Kidney (tissue), 14 donors: ENCODE measurements around the gene TSPAN15. TPM values are rescaled to one million over a fixed set of nuclear protein-coding genes. Genes with fewer than 3 reads are reported as not detected.

Experiments
- DNase-seq, 5 donors: peaks; one replicate each; pipeline ENCODE4 v3.0.0-alpha.2; 2013 to 2020
- FAIRE-seq: peaks from 2 replicates; lab custom pipeline; 2012; peaks lifted over from hg19 to GRCh38; lab: Jason Lieb, UNC
- H3K27ac ChIP-seq, 2 donors: one replicate each; pipeline ENCODE4 v1.7.0; 2013; ENCODE audit warnings: low read depth in 2 of 2, low read length in 2 of 2, inconsistent platforms in 1 of 2
- H3K27me3 ChIP-seq: one replicate; pipeline ENCODE4 v1.7.1; 2013; ENCODE audit warnings: low read length, inconsistent platforms; ENCODE audit not compliant: control insufficient read depth, insufficient read depth
- H3K36me3 ChIP-seq, 3 donors: one replicate each; pipeline versions ENCODE4 v1.7.0 to v1.7.1; 2013; ENCODE audit warnings: low read length in 3 of 3, control low read depth in 1 of 3, inconsistent platforms in 1 of 3; ENCODE audit not compliant: insufficient read depth in 3 of 3, control insufficient read depth in 2 of 3
- H3K4me1 ChIP-seq, 3 donors: one replicate each; pipeline versions ENCODE4 v1.7.0 to v1.7.1; 2013; ENCODE audit warnings: low read length in 3 of 3, inconsistent platforms in 1 of 3, low read depth in 1 of 3; ENCODE audit not compliant: control insufficient read depth in 2 of 3, insufficient read depth in 2 of 3
- H3K4me3 ChIP-seq, 3 donors: one replicate each; pipeline versions ENCODE4 v1.7.0 to v1.8.1; 2013; ENCODE audit warnings: low read length in 3 of 3, control low read depth in 1 of 3, inconsistent platforms in 1 of 3
- H3K9ac ChIP-seq, 3 donors: one replicate each; pipeline versions ENCODE4 v1.7.0 to v1.7.1; 2013; ENCODE audit warnings: low read length in 3 of 3, control low read depth in 1 of 3, inconsistent platforms in 1 of 3
- H3K9me3 ChIP-seq, 3 donors: one replicate each; pipeline versions ENCODE4 v1.7.0 to v1.7.1; 2013; ENCODE audit warnings: low read length in 3 of 3, control low read depth in 1 of 3, inconsistent platforms in 1 of 3; ENCODE audit not compliant: control insufficient read depth in 2 of 3, insufficient read depth in 1 of 3
- intact Hi-C: fragments of 100-400 bp; cut with DNase I; formaldehyde crosslinking; loops from one replicate; pipeline ENCODE4 v1.11.1; 2022
- polyA plus RNA-seq: library from polyadenylated mRNA; stranded (reverse); fragments of 350-450 nt; fragmentation: Illumina TruSeq; extraction: RNeasy Lipid Tissue Mini Kit (QIAGEN cat#74804); gene quantifications from one replicate; pipeline ENCODE4 v1.2.3, GENCODE V29; 2014; ENCODE audit warnings: low read depth, low replicate concordance; ENCODE audit not compliant: insufficient read depth
- total RNA-seq: library from RNA; stranded (reverse); fragmentation: NEBNext Ultra II Directional; extraction: Animal tissue kit (Norgen Biotek cat#: 25700); gene quantifications from one replicate; pipeline ENCODE4 v1.2.1, GENCODE V29; 2021
- TF ChIP-seq, protein P1 (sequence below): IDR thresholded peaks from 3 replicates; pipeline ENCODE4 v1.5.1; 2012; ENCODE audit warnings: mild to moderate bottlenecking, moderate library complexity, borderline replicate concordance; ENCODE audit not compliant: insufficient read depth; ENCODE audit errors: extremely low read depth
- donor health status: control.
- donor health status: control.
- donor health status: control.
- donor health status: control.
- donor health status: control.
- donor health status: DM: yes; HTN: yes; CAD: no.
- donor health status: Normal renal cell carcinoma (clear cell type).

TSPAN15 gene
- total and polyA plus RNA-seq, 2 donors from 2014 or later = 28.2 to 65.4 TPM

DNA sequence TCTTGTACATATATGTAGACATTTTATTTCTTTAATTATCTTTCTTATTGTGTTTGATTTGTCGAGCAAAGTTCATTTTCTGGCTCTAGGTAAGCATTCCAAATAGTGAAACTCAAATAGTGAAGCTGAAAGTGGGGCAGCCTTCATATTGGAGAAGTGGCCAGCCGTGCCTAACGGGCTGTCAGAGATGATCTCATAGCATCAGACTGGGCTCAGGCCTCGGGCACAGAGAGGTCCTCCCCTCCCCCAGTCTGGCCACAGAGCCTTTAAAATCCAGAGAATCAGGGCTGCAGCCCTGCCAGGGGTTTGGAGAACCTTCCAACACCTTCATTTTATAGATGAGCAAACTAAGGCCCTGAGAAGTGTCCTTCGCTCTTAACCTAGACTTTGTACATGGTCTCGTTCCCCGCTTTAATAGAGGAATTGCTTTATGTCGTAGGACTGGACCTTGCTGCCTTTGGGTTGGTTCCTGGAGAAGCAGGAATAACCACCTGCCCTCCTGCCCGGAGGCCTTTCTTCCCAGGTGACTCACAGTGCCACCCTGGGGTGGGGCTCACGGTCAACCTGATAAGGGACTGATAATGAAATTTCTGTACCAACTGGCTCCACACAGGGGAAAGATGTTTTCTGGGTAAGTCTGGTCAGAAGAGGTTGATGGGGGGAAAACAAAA lies 7.3 kb downstream of the TSPAN15 start:
- TF ChIP-seq, protein P1, sequence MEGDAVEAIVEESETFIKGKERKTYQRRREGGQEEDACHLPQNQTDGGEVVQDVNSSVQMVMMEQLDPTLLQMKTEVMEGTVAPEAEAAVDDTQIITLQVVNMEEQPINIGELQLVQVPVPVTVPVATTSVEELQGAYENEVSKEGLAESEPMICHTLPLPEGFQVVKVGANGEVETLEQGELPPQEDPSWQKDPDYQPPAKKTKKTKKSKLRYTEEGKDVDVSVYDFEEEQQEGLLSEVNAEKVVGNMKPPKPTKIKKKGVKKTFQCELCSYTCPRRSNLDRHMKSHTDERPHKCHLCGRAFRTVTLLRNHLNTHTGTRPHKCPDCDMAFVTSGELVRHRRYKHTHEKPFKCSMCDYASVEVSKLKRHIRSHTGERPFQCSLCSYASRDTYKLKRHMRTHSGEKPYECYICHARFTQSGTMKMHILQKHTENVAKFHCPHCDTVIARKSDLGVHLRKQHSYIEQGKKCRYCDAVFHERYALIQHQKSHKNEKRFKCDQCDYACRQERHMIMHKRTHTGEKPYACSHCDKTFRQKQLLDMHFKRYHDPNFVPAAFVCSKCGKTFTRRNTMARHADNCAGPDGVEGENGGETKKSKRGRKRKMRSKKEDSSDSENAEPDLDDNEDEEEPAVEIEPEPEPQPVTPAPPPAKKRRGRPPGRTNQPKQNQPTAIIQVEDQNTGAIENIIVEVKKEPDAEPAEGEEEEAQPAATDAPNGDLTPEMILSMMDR = no peak
- Histone ChIP-seq H3K9ac (no peak overlapping the region), H3K9me3 (no peaks in the 10 kb centered on the region), H3K36me3 (no peaks in the 10 kb centered on the region), H3K4me3 (no peak overlapping the region), H3K27ac (peak overlapping the region; percentile 32 to 51), H3K27me3 (no peaks in the 10 kb centered on the region), H3K4me1 (peaks cover 4 to 20% (median 19%) of the 10 kb centered on the region in 3 donors)
- DNase-seq = peak in 1 of 5 donors; percentile 35
- intact Hi-C loops = no loop called here
- no peak for FAIRE-seq

DNA sequence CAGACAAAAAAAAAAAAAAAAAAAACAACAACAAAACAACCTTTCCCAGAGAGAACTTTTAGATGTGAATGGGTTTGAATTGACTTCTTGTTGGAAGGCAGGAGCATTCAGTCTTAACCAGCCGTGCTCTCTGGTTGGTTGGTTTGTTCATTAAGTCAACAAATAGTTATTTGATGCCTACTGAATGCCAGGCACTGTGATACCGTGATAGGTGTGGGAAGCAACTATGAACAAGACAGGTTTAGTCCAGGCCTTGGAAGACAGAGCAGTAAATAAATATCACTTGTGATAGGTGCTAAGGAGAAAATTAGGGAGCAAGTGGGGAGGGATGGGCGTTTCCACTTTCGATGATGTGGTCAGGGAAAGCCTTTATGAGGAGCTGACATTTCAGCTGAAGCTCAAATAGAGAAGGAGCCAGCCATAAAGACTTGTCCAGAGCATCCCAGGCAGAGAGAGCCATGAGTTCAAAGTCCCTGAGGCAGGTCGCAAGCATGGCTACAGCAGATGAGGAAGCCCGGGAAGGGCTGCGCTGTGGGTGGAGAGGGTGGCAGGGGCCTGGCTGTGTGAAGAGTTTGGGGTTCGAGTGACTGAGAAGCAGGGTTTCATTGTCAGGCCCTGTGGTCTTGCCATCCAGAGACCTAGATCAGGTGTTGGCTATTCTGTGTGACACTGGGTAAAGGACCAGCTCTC lies 8.0 kb downstream of the TSPAN15 start:
- TF ChIP-seq, protein P1 = no peak
- Histone ChIP-seq H3K4me3 (no peak overlapping the region), H3K36me3 (no peaks in the 10 kb centered on the region), H3K9me3 (no peaks in the 10 kb centered on the region), H3K27ac (peak overlapping the region; percentile 67 to 78), H3K4me1 (peaks cover 4 to 25% (median 19%) of the 10 kb centered on the region in 3 donors), H3K9ac (no peak overlapping the region), H3K27me3 (no peaks in the 10 kb centered on the region)
- intact Hi-C loops = no loop called here
- DNase-seq (no peak), FAIRE-seq (no peak)

DNA sequence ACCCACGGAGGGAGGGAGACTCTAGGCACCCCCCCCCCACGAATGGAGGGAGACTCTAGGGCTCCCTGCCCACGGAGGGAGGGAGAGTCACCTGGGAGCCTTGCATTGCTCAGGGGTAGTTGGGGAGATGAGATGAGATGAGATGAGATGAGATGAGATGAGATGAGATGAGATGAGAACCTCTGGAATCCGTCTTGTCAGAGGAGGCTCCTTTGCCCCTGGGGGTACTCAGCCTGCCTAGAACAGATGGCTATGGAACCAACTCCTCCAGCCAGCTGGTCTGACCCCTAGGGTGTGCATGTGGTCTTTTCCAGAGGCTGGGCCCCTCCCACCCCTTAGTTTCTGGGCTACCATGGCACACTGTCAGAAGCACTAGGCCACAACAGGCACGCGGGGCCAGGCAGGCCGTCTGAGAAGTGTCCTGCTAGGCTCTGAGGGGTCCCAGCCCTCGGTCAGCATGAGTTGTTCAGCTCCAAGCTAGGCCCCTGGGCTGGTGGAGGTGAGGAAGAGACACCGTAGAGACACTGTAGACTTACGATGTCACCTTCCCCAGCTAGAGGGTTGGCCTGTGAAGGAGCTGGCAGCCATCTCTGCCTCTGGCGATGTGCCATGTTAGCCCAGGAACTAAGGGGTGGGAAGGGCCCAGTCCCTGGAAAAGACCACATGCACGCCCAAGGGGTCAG lies 8.8 kb downstream of the TSPAN15 start:
- DNase-seq = no peak
- no peaks in the 10 kb centered on the region for H3K9me3 ChIP-seq
- TF ChIP-seq, protein P1 = no peak
- peak overlapping the region; percentile 67 to 78 for H3K27ac ChIP-seq
- H3K4me3 ChIP-seq = no peak overlapping the region
- peaks cover 4 to 32% (median 24%) of the 10 kb centered on the region in 3 donors for H3K4me1 ChIP-seq
- no peaks in the 10 kb centered on the region for H3K36me3 ChIP-seq
- no peaks in the 10 kb centered on the region for H3K27me3 ChIP-seq
- intact Hi-C loops = no loop called here
- H3K9ac ChIP-seq = no peak overlapping the region
- FAIRE-seq = no peak
